B cell (primary cell): Measurements from ENCODE around the gene TPK1. TPM values are rescaled to one million over a fixed set of nuclear protein-coding genes. Genes with fewer than 3 reads are reported as not detected.

Experiments
- ATAC-seq: fragments of 200-7000 bp; cut with Tn5 transposase; one replicate; pipeline ENCODE4 v1.10.0; 2021; ENCODE audit warnings: low read depth, mild to moderate bottlenecking, moderate number of reproducible peaks, moderate library complexity
- CTCF ChIA-PET: fragments of 350-600 bp; sonication (Branson Sonifier 250); formaldehyde crosslinking; loops from one replicate; lab custom pipeline; 2021; ENCODE audit warnings: antibody characterized with exemption, inconsistent platforms; lab: Charles Lee
- POLR2A ChIA-PET: fragments of 350-600 bp; sonication (Branson Sonifier 250); formaldehyde crosslinking; loops from one replicate; lab custom pipeline; 2021; ENCODE audit warnings: antibody characterized with exemption; lab: Charles Lee
- DNase-seq: peaks from one replicate; pipeline ENCODE4 v3.0.0; 2013
- H2AFZ ChIP-seq: 2 replicates; pipeline ENCODE4 v1.6.1; 2012; ENCODE audit warnings: mild to moderate bottlenecking, low read depth, low read length; ENCODE audit not compliant: insufficient read depth, poor library complexity, severe bottlenecking
- H3K27ac ChIP-seq, 2 donors: 1 replicate in 1 of 2; 2 replicates in 1 of 2; pipeline ENCODE4 v1.5.1; 2012 to 2013; ENCODE audit warnings: low read length in 2 of 2, mild to moderate bottlenecking in 2 of 2, moderate library complexity in 1 of 2
- H3K27me3 ChIP-seq, 4 experiments: fragments of 200-600 bp in 1 of 4; sonication (generic) in 1 of 4; replicated peaks in 1 of 4; 1 replicate in 2 of 4; 2 replicates in 2 of 4; pipeline versions ENCODE4 v1.6.1 to v1.7.0; 2013 to 2016; ENCODE audit warnings: low read length in 3 of 4, mild to moderate bottlenecking in 2 of 4, mixed read lengths in 1 of 4, moderate library complexity in 1 of 4; ENCODE audit not compliant: insufficient read depth in 4 of 4, control insufficient read depth in 3 of 4; ENCODE audit errors: control extremely low read depth in 1 of 4
- H3K36me3 ChIP-seq, 2 experiments: replicated peaks in 1 of 2; 1 replicate in 1 of 2; 2 replicates in 1 of 2; pipeline versions ENCODE4 v1.6.1 to v1.7.1; 2013; ENCODE audit warnings: low read length in 1 of 2; ENCODE audit not compliant: insufficient read depth in 2 of 2, control insufficient read depth in 1 of 2; ENCODE audit errors: control extremely low read depth in 1 of 2, extremely low read depth in 1 of 2
- H3K4me1 ChIP-seq, 2 donors: fragments of 200-600 bp in 1 of 2; sonication (generic) in 1 of 2; 1 replicate in 1 of 2; 2 replicates in 1 of 2; pipeline versions ENCODE4 v1.5.1 to v1.6.1; 2013 to 2017; ENCODE audit warnings: low read length in 2 of 2; ENCODE audit not compliant: control insufficient read depth in 2 of 2, insufficient read depth in 2 of 2
- H3K4me2 ChIP-seq: replicated peaks from 2 replicates; pipeline ENCODE3; 2012; ENCODE audit warnings: mild to moderate bottlenecking, low read depth, low read length; ENCODE audit not compliant: poor library complexity, severe bottlenecking
- H3K4me3 ChIP-seq, 5 experiments: fragments of 200-600 bp in 1 of 5; sonication (generic) in 1 of 5; 1 replicate in 3 of 5; 2 replicates in 2 of 5; pipeline versions ENCODE4 v1.5.1 to v1.7.0; 2011 to 2016; ENCODE audit warnings: low read length in 4 of 5, mild to moderate bottlenecking in 4 of 5, low read depth in 2 of 5, control low read depth in 1 of 5, moderate library complexity in 1 of 5; ENCODE audit not compliant: insufficient read depth in 1 of 5; ENCODE audit errors: control extremely low read depth in 1 of 5, extremely low read depth in 1 of 5
- H3K79me2 ChIP-seq: fragments of 200-600 bp; sonication (generic); one replicate; pipeline ENCODE4 v1.6.0; 2016; ENCODE audit warnings: low read length; ENCODE audit not compliant: control insufficient read depth, insufficient read depth
- H3K9ac ChIP-seq: fragments of 200-600 bp; sonication (generic); 2 replicates; pipeline ENCODE4 v1.6.1; 2017; ENCODE audit warnings: mild to moderate bottlenecking, low read length, moderate library complexity
- H3K9me3 ChIP-seq, 3 donors: one replicate each; pipeline versions ENCODE4 v1.6.1 to v1.7.1; 2013; ENCODE audit warnings: low read length in 2 of 3; ENCODE audit not compliant: control insufficient read depth in 2 of 3, insufficient read depth in 1 of 3; ENCODE audit errors: control extremely low read depth in 1 of 3
- H4K20me1 ChIP-seq: 2 replicates; pipeline ENCODE4 v1.6.0; 2012; ENCODE audit warnings: mild to moderate bottlenecking, low read length; ENCODE audit not compliant: insufficient read depth, control insufficient read depth, poor library complexity, severe bottlenecking
- H3K27ac Mint-ChIP-seq: one replicate; pipeline ENCODE4 v1.8.0; 2021; ENCODE audit warnings: mixed read lengths
- H3K27me3 Mint-ChIP-seq: one replicate; pipeline ENCODE4 v1.8.0; 2021; ENCODE audit warnings: mixed read lengths
- H3K4me1 Mint-ChIP-seq: one replicate; pipeline ENCODE4 v1.8.0; 2021; ENCODE audit warnings: mixed read lengths
- H3K4me3 Mint-ChIP-seq: one replicate; pipeline ENCODE4 v1.8.0; 2021; ENCODE audit warnings: mixed read lengths
- H3K9me3 Mint-ChIP-seq: one replicate; pipeline ENCODE4 v1.8.0; 2022; ENCODE audit warnings: mixed read lengths; ENCODE audit not compliant: insufficient read depth
- EZH2 ChIP-seq: IDR thresholded peaks from 2 replicates; pipeline ENCODE4 v1.6.1; 2012; ENCODE audit warnings: borderline replicate concordance, low read depth, mild to moderate bottlenecking, moderate library complexity, low read length; ENCODE audit not compliant: insufficient read depth, poor library complexity, severe bottlenecking
- WGBS: methylation state at CpG from one replicate; pipeline ENCODE4 v1.1.5; 2013; ENCODE audit warnings: missing lambda C conversion rate; ENCODE audit not compliant: insufficient coverage; 5-methylcytosine and 5-hydroxymethylcytosine counted together
- intact Hi-C: fragments of 100-400 bp; cut with micrococcal nuclease; formaldehyde crosslinking; loops from one replicate; pipeline ENCODE4 v1.10.0; 2022
- polyA plus RNA-seq: library from polyadenylated mRNA; depleted of rRNA; stranded (reverse); fragments of >200 nt; gene quantifications from 2 replicates; pipeline ENCODE4 v1.2.3, GENCODE V29; 2012
- total RNA-seq, 2 donors: library from RNA; stranded (reverse); fragments of 120-200 nt in 1 of 2; gene quantifications; 1 replicate in 1 of 2; 2 replicates in 1 of 2; pipeline versions ENCODE4 v1.2.3 to v1.2.4, GENCODE V29; 2013 to 2022
- TF ChIP-seq, protein P1 (sequence below): fragments of 200-600 bp; IDR thresholded peaks from one replicate; pipeline ENCODE4 v1.8.0; 2022; ENCODE audit warnings: antibody characterized with exemption, mild to moderate bottlenecking

Gene TPK1
- total and polyA plus RNA-seq, 2 donors (not counting 1 experiment from before 2014, with no cell fraction given): 13.7 to 26.4 TPM

DNA sequence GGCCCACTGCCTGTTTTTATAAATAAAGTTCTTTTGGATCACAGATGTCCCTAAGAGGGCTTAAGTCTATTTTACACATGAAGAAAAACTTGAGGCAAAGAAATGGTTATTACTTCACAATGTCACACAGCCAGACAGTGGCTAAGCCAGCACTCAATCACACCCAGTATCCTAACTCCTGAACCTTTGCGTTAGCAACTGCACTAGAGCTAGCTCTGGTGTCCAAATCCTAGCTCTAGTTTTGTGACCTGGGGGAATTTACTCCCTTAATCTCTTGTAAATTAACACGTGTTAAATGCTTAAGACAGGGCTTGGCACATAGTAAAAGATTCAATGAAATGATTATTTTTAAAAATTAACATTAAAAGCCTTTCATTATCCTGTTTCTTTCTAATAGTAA lies 49.0 kb upstream of the TPK1 start:
- Histone ChIP-seq H3K27ac (no peak overlapping the region), H3K9ac (no peak overlapping the region), H3K4me2 (no peak overlapping the region), H3K36me3 (no peaks in the 10 kb centered on the region), H4K20me1 (no peaks in the 10 kb centered on the region), H2AFZ (no peak overlapping the region), H3K9me3 (no peaks in the 10 kb centered on the region), H3K27me3 (no peaks in the 10 kb centered on the region), H3K79me2 (no peaks in the 10 kb centered on the region), H3K4me1 (no peaks in the 10 kb centered on the region), H3K4me3 (no peak overlapping the region)
- H3K4me3 Mint-ChIP-seq: no peak overlapping the region
- no peak overlapping the region for H3K27ac Mint-ChIP-seq
- ATAC-seq (no peak), DNase-seq (no peak)
- no peak for TF ChIP-seq EZH2
- TF ChIP-seq, protein P1, sequence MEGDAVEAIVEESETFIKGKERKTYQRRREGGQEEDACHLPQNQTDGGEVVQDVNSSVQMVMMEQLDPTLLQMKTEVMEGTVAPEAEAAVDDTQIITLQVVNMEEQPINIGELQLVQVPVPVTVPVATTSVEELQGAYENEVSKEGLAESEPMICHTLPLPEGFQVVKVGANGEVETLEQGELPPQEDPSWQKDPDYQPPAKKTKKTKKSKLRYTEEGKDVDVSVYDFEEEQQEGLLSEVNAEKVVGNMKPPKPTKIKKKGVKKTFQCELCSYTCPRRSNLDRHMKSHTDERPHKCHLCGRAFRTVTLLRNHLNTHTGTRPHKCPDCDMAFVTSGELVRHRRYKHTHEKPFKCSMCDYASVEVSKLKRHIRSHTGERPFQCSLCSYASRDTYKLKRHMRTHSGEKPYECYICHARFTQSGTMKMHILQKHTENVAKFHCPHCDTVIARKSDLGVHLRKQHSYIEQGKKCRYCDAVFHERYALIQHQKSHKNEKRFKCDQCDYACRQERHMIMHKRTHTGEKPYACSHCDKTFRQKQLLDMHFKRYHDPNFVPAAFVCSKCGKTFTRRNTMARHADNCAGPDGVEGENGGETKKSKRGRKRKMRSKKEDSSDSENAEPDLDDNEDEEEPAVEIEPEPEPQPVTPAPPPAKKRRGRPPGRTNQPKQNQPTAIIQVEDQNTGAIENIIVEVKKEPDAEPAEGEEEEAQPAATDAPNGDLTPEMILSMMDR: no peak
- H3K9me3 Mint-ChIP-seq: no peaks in the 10 kb centered on the region
- POLR2A ChIA-PET: no interaction called here
- intact Hi-C loops: no loop called here
- no peaks in the 10 kb centered on the region for H3K4me1 Mint-ChIP-seq
- H3K27me3 Mint-ChIP-seq: peaks cover 4% of the 10 kb centered on the region
- CTCF ChIA-PET: no interaction called here
- 100% methylated on average over 1 of the region's 2 CpGs for WGBS

DNA sequence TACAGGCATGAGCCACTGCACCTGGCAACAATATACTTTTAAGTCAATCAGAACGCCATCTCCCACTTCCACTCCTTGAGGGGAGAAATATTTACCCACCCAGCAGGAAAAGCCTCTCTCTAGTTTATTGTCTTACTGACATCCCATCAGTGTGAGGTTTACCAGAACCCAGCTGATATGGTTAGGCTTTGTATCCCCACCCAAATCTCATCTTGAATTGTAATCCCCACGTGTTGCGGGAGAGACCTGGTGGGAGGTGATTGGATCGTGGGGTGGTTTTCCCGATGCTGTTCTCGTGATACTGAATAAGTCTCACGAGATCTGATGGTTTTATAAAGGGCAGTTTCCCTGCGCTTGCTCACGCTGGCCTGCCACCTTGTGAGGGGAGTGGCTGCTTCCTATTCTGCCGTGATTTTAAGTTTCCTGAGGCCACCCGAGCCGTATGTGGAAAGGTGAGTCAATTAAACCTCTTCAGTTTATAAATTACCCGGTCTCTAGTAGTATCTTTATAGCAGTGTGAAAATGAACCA lies 37.5 kb upstream of the TPK1 start:
- H3K27me3 Mint-ChIP-seq: peaks cover 54% of the 10 kb centered on the region
- Histone ChIP-seq H3K79me2 (no peaks in the 10 kb centered on the region), H3K9ac (no peak overlapping the region), H3K27ac (no peak overlapping the region), H3K36me3 (no peaks in the 10 kb centered on the region), H3K4me3 (no peak overlapping the region), H2AFZ (no peak overlapping the region), H3K9me3 (peaks cover 0 to 10% (median 0%) of the 10 kb centered on the region in 3 donors), H3K27me3 (peaks cover 0 to 3% (median under 1%) of the 10 kb centered on the region in 4 experiments), H3K4me1 (no peaks in the 10 kb centered on the region), H4K20me1 (no peaks in the 10 kb centered on the region), H3K4me2 (no peak overlapping the region)
- ChIA-PET CTCF (no interaction called here), POLR2A (no interaction called here)
- no peak for ATAC-seq
- H3K4me3 Mint-ChIP-seq: no peak overlapping the region
- no peaks in the 10 kb centered on the region for H3K9me3 Mint-ChIP-seq
- no peak overlapping the region for H3K27ac Mint-ChIP-seq
- no peaks in the 10 kb centered on the region for H3K4me1 Mint-ChIP-seq
- TF ChIP-seq EZH2: no peak
- TF ChIP-seq, protein P1: no peak
- no peak for DNase-seq
- intact Hi-C loops: no loop called here
- WGBS: 100% methylated on average over 8 of the region's 13 CpGs
